IMR-90 (cell line): Measurements from ENCODE around the gene OR13A1. TPM values are rescaled to one million over a fixed set of nuclear protein-coding genes. Genes with fewer than 3 reads are reported as not detected.

ENCODE experiments used
- ATAC-seq: fragments of 200-7000 bp; cut with Tn5 transposase; 2 replicates; pipeline ENCODE4 v1.9.1; 2020; ENCODE audit warnings: low read depth, mild to moderate bottlenecking, moderate library complexity
- BruUV-seq: library from RNA; stranded (reverse); fragments of 400-500 nt; replicated peaks from 2 replicates; lab custom pipeline; 2021; lab: Mats Ljungman, UMichigan
- CTCF ChIA-PET: fragments of 300-600 bp; formaldehyde crosslinking; extraction: SDS; loops from one replicate; lab custom pipeline; 2021; ENCODE audit warnings: antibody characterized with exemption; lab: Yijun Ruan, JAX
- POLR2A ChIA-PET: fragments of 300-600 bp; sonication (Branson Sonifier 250); formaldehyde crosslinking; loops from one replicate; lab custom pipeline; 2022; ENCODE audit warnings: antibody characterized with exemption; ENCODE audit not compliant: unreplicated experiment; lab: Charles Lee
- DNase-seq: peaks from one replicate; pipeline ENCODE4 v3.0.0; 2013
- H2AFZ ChIP-seq: replicated peaks from 2 replicates; pipeline ENCODE3; 2013; ENCODE audit warnings: low read length, mild to moderate bottlenecking; ENCODE audit not compliant: poor library complexity
- H2AK5ac ChIP-seq: 2 replicates; pipeline ENCODE4 v1.6.1; 2013; ENCODE audit warnings: low read depth, low read length, inconsistent platforms
- H2AK9ac ChIP-seq: replicated peaks from 2 replicates; pipeline ENCODE3; 2013; ENCODE audit warnings: mild to moderate bottlenecking, low read depth, low read length, moderate library complexity; ENCODE audit not compliant: poor library complexity
- H2BK120ac ChIP-seq: 2 replicates; pipeline ENCODE4 v1.6.1; 2013; ENCODE audit warnings: low read depth, low read length, inconsistent platforms
- H2BK15ac ChIP-seq: 3 replicates; pipeline ENCODE4 v1.6.1; 2013; ENCODE audit warnings: low read depth, low read length, inconsistent platforms
- H2BK20ac ChIP-seq: 2 replicates; pipeline ENCODE4 v1.6.1; 2013; ENCODE audit warnings: low read depth, mild to moderate bottlenecking, inconsistent platforms, low read length, moderate library complexity
- H2BK5ac ChIP-seq: 2 replicates; pipeline ENCODE4 v1.6.1; 2013; ENCODE audit warnings: mild to moderate bottlenecking, low read depth, low read length, inconsistent platforms; ENCODE audit not compliant: poor library complexity, severe bottlenecking
- H3K14ac ChIP-seq: replicated peaks from 2 replicates; pipeline ENCODE4 v1.6.1; 2013; ENCODE audit warnings: low read depth, low read length, inconsistent platforms
- H3K18ac ChIP-seq: 2 replicates; pipeline ENCODE4 v1.6.1; 2013; ENCODE audit warnings: low read depth, low read length, control low read depth
- H3K23ac ChIP-seq: 2 replicates; pipeline ENCODE4 v1.6.1; 2013; ENCODE audit warnings: low read depth, low read length, inconsistent platforms
- H3K27ac ChIP-seq: 2 replicates; pipeline ENCODE4 v1.5.1; 2013; ENCODE audit warnings: mild to moderate bottlenecking, control low read depth, low read length; ENCODE audit not compliant: insufficient read depth
- H3K27me3 ChIP-seq: 2 replicates; pipeline ENCODE4 v1.6.1; 2013; ENCODE audit warnings: low read length; ENCODE audit not compliant: control insufficient read depth, insufficient read depth
- H3K36me3 ChIP-seq: 2 replicates; pipeline ENCODE4 v1.6.1; 2013; ENCODE audit warnings: low read length, mixed read lengths; ENCODE audit not compliant: control insufficient read depth, insufficient read depth
- H3K4ac ChIP-seq: 2 replicates; pipeline ENCODE4 v1.6.1; 2013; ENCODE audit warnings: low read depth, low read length, inconsistent platforms
- H3K4me1 ChIP-seq: 2 replicates; pipeline ENCODE4 v1.6.1; 2013; ENCODE audit warnings: low read length, mixed read lengths; ENCODE audit not compliant: control insufficient read depth, insufficient read depth
- H3K4me2 ChIP-seq: 2 replicates; pipeline ENCODE4 v1.6.1; 2013; ENCODE audit warnings: low read depth, mild to moderate bottlenecking, control low read depth, low read length, moderate library complexity
- H3K4me3 ChIP-seq: 2 replicates; pipeline ENCODE4 v1.5.1; 2013; ENCODE audit warnings: low read depth, mild to moderate bottlenecking, control low read depth, low read length, moderate library complexity; ENCODE audit not compliant: insufficient read depth
- H3K56ac ChIP-seq: 2 replicates; pipeline ENCODE4 v1.6.1; 2013; ENCODE audit warnings: low read length, inconsistent platforms; ENCODE audit not compliant: insufficient read depth; ENCODE audit errors: extremely low read depth
- H3K79me1 ChIP-seq, 2 experiments: 2 replicates each; pipeline ENCODE4 v1.6.1; 2013; ENCODE audit warnings: low read length in 2 of 2, inconsistent platforms in 1 of 2, low read depth in 1 of 2
- H3K9ac ChIP-seq: 2 replicates; pipeline ENCODE4 v1.6.1; 2013; ENCODE audit warnings: low read depth, low read length, control low read depth
- H3K9me1 ChIP-seq: 2 replicates; pipeline ENCODE4 v1.6.1; 2013; ENCODE audit warnings: low read length, inconsistent platforms; ENCODE audit not compliant: insufficient read depth
- H3K9me3 ChIP-seq: 2 replicates; pipeline ENCODE4 v1.6.1; 2013; ENCODE audit warnings: low read length; ENCODE audit not compliant: control insufficient read depth, insufficient read depth
- H4K20me1 ChIP-seq: 2 replicates; pipeline ENCODE4 v1.6.1; 2013; ENCODE audit warnings: low read length, inconsistent platforms; ENCODE audit not compliant: insufficient read depth
- H4K5ac ChIP-seq: 2 replicates; pipeline ENCODE4 v1.6.1; 2013; ENCODE audit warnings: mild to moderate bottlenecking, low read depth, low read length, control low read depth
- H4K8ac ChIP-seq, 2 experiments: 2 replicates each; pipeline ENCODE4 v1.6.1; 2013; ENCODE audit warnings: low read depth in 2 of 2, low read length in 2 of 2, control low read depth in 1 of 2, inconsistent platforms in 1 of 2
- H4K91ac ChIP-seq: 2 replicates; pipeline ENCODE4 v1.6.1; 2013; ENCODE audit warnings: low read depth, low read length, inconsistent platforms; ENCODE audit not compliant: insufficient read depth
- BHLHE40 ChIP-seq: fragments of 150-350 bp; IDR thresholded peaks from 2 replicates; pipeline ENCODE4 v1.6.1; 2016; ENCODE audit warnings: mild to moderate bottlenecking, low read depth, low read length
- CEBPB ChIP-seq: IDR thresholded peaks from 2 replicates; pipeline ENCODE4 v1.6.1; 2012; ENCODE audit warnings: low read depth, low read length, improper control_type of control experiment
- CHD1 ChIP-seq: IDR thresholded peaks from 2 replicates; pipeline ENCODE4 v1.6.1; 2012; ENCODE audit warnings: low read depth, low read length, improper control_type of control experiment
- FOS ChIP-seq: fragments of 150-350 bp; IDR thresholded peaks from 2 replicates; pipeline ENCODE4 v1.6.1; 2016; ENCODE audit warnings: low read depth, low read length
- MAFK ChIP-seq: IDR thresholded peaks from 2 replicates; pipeline ENCODE4 v1.6.1; 2012; ENCODE audit warnings: low read depth, low read length, improper control_type of control experiment
- MAZ ChIP-seq: IDR thresholded peaks from 2 replicates; pipeline ENCODE4 v1.6.1; 2012; ENCODE audit warnings: low read depth, mild to moderate bottlenecking, low read length, improper control_type of control experiment, moderate library complexity, borderline replicate concordance
- MXI1 ChIP-seq: IDR thresholded peaks from 2 replicates; pipeline ENCODE4 v1.6.1; 2012; ENCODE audit warnings: low read depth, mild to moderate bottlenecking, low read length, moderate library complexity, borderline replicate concordance
- POLR2A ChIP-seq: IDR thresholded peaks from 2 replicates; pipeline ENCODE4 v1.6.1; 2012; ENCODE audit warnings: mild to moderate bottlenecking, low read depth, low read length
- RAD21 ChIP-seq: IDR thresholded peaks from 2 replicates; pipeline ENCODE4 v1.6.1; 2012; ENCODE audit warnings: low read length, improper control_type of control experiment
- RCOR1 ChIP-seq: IDR thresholded peaks from 2 replicates; pipeline ENCODE4 v1.6.1; 2012; ENCODE audit warnings: mild to moderate bottlenecking, low read length, improper control_type of control experiment; ENCODE audit not compliant: insufficient replicate concordance
- RFX5 ChIP-seq: IDR thresholded peaks from 2 replicates; pipeline ENCODE4 v1.8.0; 2012; ENCODE audit warnings: low read depth, mild to moderate bottlenecking, low read length, moderate library complexity
- SMC3 ChIP-seq: fragments of 150-350 bp; IDR thresholded peaks from 2 replicates; pipeline ENCODE4 v1.6.1; 2016; ENCODE audit warnings: low read depth, mild to moderate bottlenecking, antibody characterized with exemption, low read length, moderate library complexity
- WGBS, 2 experiments: methylation state at CpG; one replicate each; pipeline versions ENCODE4 v1.1.5 to v1.1.7; 2013; ENCODE audit warnings: missing lambda C conversion rate in 2 of 2; ENCODE audit not compliant: insufficient read length in 1 of 2; ENCODE audit errors: extremely low coverage in 2 of 2; 5-methylcytosine and 5-hydroxymethylcytosine counted together
- dilution Hi-C: fragments of 300-500 bp; cut with HindIII; formaldehyde crosslinking; loops from one replicate; pipeline ENCODE4 v1.14.3; 2018; ENCODE audit warnings: low sequenced_read_pairs; ENCODE audit not compliant: unreplicated experiment
- in situ Hi-C: fragments of 300-500 bp; cut with MboI; formaldehyde crosslinking; loops from 3 replicates; pipeline ENCODE4 v1.14.3; 2019; ENCODE audit warnings: low sequenced_read_pairs, inconsistent platforms, mixed read lengths
- intact Hi-C: fragments of 100-400 bp; cut with micrococcal nuclease; formaldehyde crosslinking; loops from 2 replicates; pipeline ENCODE4 v1.10.0; 2022
- polyA plus RNA-seq, 3 experiments: library from polyadenylated mRNA; depleted of rRNA; stranded (reverse); fragments of >200 nt; gene quantifications; 2 replicates each; pipeline ENCODE4 v1.2.3, GENCODE V29; 2012; ENCODE audit warnings: low replicate concordance in 1 of 3
- total RNA-seq: library from RNA; depleted of rRNA; stranded (reverse); fragments of >200 nt; gene quantifications from 2 replicates; pipeline ENCODE4 v1.2.3, GENCODE V29; 2012
- TF ChIP-seq, protein P1 (sequence below): fragments of 150-350 bp; IDR thresholded peaks from 2 replicates; pipeline ENCODE4 v1.6.1; 2017; ENCODE audit warnings: mild to moderate bottlenecking, antibody characterized with exemption, low read length, low read depth
- TF ChIP-seq, protein P2 (sequence below): fragments of 150-350 bp; IDR thresholded peaks from 2 replicates; pipeline ENCODE4 v1.6.1; 2016; ENCODE audit warnings: low read depth, mild to moderate bottlenecking, low read length, moderate library complexity, borderline replicate concordance

The OR13A1 gene
- total and polyA plus RNA-seq, 2 of the 4 experiments (the other 2 are of a cell fraction): not detected

GRCh38 chr10:45319702-45320101 is 4.3 kb upstream of the OR13A1 start:
- no peak overlapping the region for H2BK5ac ChIP-seq
- ATAC-seq: no peak
- intact Hi-C loops: no loop called here
- no peak overlapping the region for H3K14ac ChIP-seq
- no peaks in the 10 kb centered on the region for H3K79me1 ChIP-seq
- no peak overlapping the region for H2BK120ac ChIP-seq
- no peak overlapping the region for H4K91ac ChIP-seq
- no peaks in the 10 kb centered on the region for H4K20me1 ChIP-seq
- no peak overlapping the region for H2AK9ac ChIP-seq
- ChIA-PET POLR2A (no interaction called here), CTCF (no interaction called here)
- H2AK5ac ChIP-seq: no peak overlapping the region
- no peaks in the 10 kb centered on the region for H3K36me3 ChIP-seq
- H3K9ac ChIP-seq: no peak overlapping the region
- H3K9me1 ChIP-seq: no peaks in the 10 kb centered on the region
- no peaks in the 10 kb centered on the region for H3K4me1 ChIP-seq
- no peaks in the 10 kb centered on the region for H3K9me3 ChIP-seq
- H2BK15ac ChIP-seq: no peak overlapping the region
- H3K27ac ChIP-seq: no peak overlapping the region
- BruUV-seq: no TSS peak
- TF ChIP-seq CEBPB (no peak), SMC3 (no peak), RCOR1 (no peak), POLR2A (no peak), RFX5 (no peak), MAZ (no peak), BHLHE40 (no peak), FOS (no peak), CHD1 (no peak), MXI1 (no peak), MAFK (no peak), RAD21 (no peak)
- TF ChIP-seq, protein P1, sequence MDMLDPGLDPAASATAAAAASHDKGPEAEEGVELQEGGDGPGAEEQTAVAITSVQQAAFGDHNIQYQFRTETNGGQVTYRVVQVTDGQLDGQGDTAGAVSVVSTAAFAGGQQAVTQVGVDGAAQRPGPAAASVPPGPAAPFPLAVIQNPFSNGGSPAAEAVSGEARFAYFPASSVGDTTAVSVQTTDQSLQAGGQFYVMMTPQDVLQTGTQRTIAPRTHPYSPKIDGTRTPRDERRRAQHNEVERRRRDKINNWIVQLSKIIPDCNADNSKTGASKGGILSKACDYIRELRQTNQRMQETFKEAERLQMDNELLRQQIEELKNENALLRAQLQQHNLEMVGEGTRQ: no peak
- TF ChIP-seq, protein P2, sequence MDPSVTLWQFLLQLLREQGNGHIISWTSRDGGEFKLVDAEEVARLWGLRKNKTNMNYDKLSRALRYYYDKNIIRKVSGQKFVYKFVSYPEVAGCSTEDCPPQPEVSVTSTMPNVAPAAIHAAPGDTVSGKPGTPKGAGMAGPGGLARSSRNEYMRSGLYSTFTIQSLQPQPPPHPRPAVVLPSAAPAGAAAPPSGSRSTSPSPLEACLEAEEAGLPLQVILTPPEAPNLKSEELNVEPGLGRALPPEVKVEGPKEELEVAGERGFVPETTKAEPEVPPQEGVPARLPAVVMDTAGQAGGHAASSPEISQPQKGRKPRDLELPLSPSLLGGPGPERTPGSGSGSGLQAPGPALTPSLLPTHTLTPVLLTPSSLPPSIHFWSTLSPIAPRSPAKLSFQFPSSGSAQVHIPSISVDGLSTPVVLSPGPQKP: no peak
- dilution Hi-C loops: no loop called here
- no peak overlapping the region for H2AFZ ChIP-seq
- H3K4me3 ChIP-seq: no peak overlapping the region
- no peak overlapping the region for H2BK20ac ChIP-seq
- no peak overlapping the region for H4K5ac ChIP-seq
- no peak overlapping the region for H3K23ac ChIP-seq
- H4K8ac ChIP-seq: no peak overlapping the region
- in situ Hi-C loops: no loop called here
- WGBS, 2 experiments: no CpG with 5 or more reads among the region's 2 CpGs
- H3K27me3 ChIP-seq: no peaks in the 10 kb centered on the region
- H3K56ac ChIP-seq: no peak overlapping the region
- no peak overlapping the region for H3K4ac ChIP-seq
- DNase-seq: no peak
- H3K18ac ChIP-seq: no peak overlapping the region
- no peak overlapping the region for H3K4me2 ChIP-seq
